Activated CD4-positive, alpha-beta T cell treated with anti-CD3 and anti-CD28 coated beads, Interleukin-2, amount 50 U/mL, for 1 hour (primary cell): Measurements from ENCODE around the gene DOCK2.
"Not testable (repeated sequence)": the region's sequence is repeated elsewhere in the genome, so short reads cannot be mapped to it uniquely, and the experiment has no call there.

ENCODE experiments used
- DNase-seq: peaks from one replicate; pipeline ENCODE4 v3.0.0-alpha.2; 2020

Gene DOCK2

DNA sequence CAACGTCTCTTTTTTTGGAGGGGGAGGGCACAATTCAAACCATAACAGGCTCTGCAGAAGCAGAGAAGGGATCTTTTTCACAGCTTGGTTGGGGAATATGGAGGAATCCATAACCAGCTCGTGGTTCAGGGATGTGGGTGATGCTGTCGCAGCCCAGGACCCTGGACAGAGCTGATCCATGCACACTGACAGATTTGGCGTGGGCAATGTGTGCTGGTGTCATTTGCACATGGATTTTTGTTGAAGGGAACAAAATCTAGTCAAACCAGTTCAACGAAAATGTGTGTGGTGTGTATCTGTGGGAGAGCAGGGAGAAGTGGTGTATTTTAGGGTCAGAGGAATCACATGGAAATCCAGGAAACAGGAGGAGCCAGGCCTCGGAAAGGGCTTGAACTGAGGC, 4.2 kb downstream of the DOCK2 start:
- DNase-seq = no peak

DNA sequence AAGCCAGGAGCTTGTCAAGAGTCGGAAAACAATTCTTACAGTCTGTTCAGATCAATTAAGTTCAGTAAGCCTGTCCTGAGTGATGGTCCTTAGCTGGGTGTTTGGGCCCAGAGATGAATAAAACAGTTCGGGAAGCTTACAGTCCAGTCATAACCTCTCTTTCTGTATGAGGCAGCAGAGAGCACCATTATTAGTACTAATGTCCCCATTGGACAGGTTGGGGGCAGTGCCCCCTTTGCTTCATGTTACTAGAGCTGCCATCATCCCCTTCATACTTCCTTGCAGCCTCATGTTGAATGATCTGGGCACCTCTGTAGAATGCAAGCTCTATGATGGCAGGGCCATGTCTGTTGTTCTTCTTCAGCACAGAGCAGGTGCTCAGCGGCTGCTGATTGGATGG, 9.8 kb downstream of the DOCK2 start:
- DNase-seq = no peak

DNA sequence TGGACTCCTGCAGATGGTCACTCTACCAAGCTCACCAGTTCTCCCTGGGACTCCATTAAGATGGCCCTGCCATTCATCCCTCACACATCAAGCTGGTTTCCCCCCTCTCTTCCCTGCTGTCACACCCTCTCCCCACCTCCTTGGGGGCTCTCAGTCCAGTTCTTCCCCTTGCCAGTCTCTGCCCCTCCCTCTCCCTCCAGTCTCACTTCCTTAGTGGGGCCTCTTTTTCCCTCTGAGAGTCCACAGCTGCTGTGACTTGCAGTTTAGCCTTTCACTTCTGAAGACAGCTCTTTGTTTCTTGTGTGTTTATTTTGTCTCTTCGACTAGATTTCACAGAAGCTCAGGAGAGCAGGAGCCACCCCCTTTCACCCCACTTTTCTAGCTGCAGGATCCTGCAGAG, 10.5 kb downstream of the DOCK2 start:
- DNase-seq = no peak

DNA sequence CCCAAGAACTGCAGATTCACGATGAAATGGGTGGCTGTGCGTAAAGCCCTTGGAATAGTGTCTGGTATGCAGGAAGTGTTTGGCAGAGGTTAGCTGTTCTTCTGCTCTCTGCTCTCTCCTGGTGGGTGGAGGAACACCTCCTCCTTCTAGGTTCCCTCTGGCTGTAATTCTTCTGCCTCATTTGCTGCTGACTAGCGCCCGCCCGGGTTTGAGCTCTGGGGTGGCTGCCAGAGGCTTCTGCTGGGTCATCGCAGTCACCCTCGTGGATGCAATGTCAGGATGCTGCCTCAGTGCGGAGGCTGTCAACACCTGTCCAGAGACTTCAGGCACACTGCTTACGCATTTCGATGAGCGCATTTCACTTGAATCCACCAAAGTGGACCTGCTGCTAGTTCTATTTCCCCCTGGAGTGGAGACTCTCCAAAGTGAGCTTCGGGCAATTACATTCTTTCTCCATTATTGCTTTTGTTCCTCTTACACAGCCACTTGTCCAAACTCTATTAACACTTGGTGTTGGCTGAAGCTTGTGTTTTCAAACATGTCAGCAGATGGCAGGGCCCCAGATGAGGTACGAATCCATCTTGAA, 11.7 kb downstream of the DOCK2 start:
- no peak for DNase-seq

DNA sequence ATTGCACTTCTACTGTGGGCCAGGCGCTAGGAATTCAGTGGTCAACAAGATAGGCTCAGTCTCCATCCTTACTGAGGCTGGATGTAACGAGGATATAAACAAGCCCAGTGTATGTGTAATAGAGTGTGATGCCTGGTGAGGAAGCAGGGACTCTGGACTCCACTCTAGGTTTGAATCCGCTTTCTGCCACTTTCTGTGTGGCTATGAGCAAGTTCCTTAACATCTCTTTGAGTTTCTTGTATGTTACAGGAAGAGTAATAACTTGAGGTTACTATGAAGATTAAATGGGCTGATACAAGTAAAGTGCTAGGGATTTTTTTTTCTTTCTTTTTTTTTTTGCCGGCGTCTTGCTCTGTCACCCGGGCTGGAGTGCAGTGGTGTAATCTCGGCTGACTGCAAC, 12.4 kb downstream of the DOCK2 start:
- no peak for DNase-seq

DNA sequence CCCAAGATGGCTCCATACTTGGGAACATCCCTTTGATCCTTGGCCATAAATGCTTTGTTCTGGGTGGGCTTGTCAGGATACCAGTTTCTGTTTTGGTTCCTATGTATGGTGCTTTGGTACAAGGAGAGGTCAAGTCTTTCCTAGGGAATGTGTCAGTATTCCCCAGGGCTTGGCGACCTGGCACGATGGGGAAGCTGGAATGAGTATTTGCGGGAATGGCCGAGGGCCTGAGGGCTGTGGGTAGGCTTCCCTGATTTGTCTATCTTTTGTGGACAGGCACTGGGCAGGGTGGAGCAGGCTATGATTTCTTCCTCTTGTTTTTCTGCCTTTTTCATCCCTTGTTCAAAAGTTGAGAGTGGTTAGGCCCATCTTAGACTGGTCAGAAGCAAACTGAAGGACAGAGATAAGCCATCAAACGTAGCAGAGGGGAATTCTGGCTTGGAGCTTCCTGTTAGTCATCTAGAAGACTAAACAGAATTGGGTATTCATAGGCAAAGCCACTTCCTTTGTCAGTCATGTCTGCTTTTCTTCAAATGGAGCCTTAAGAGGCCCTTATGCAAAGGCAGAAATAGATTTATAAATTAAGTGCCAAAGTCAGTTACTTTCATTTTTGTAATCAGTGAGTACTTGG, 13.7 kb downstream of the DOCK2 start:
- DNase-seq = no peak

DNA sequence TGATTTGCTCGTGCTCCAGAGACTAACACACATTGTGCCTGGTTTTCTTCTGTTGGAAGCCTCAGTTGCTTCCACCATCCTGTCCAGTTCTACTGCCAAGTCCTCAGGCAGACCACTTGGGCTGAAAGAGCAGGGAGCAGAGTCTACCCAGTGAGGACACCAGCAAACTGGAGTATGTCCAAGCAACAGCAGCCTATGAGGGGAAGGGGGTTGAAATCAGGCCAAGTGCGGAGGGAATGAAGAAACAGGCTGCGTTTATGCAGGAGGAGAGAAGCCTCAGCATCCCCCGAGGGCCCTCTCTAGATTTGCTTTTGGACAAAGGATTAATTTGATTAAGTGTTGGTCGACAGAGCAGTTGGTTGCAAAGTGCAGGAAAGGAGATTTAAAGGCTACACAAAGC, 14.5 kb downstream of the DOCK2 start:
- DNase-seq = no peak

DNA sequence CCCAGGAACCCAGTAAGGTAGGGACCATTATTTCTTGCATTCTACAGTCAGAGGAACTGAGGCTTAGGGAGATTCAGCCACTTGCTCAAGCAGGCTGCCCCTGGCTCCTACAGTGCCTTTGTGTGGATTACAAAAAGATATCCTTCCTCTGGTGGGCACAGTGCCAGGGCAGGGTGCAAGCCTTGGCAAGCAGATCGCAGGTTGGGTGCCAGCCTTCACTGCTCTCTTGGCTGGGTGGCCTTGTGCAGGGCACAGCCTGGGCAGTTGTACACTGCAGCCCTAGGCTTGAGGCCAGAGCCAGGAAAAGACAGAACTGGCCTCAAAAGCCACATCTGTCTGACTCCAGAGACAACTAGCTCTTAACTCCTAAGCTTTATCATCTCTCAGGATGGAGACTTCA, 15.0 kb downstream of the DOCK2 start:
- no peak for DNase-seq

DNA sequence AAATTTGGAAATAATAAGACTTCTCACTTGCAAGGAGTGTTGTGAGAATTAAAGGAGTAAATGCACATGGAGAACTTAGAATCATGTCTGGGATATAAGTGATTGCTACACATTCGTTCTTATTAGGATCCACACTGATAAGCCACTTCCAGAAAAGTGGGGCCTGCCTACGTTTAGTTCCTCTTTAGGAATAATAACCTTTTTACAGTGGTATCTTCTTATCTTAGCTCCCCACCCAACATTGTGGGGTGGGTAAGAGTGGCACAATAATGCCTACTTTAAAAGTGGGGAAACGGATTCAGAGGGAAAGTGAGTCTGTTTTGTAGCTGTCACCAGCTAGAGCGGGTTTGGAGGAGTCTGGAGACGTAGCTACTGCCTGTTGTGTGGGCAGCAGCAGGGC, 16.0 kb downstream of the DOCK2 start:
- no peak for DNase-seq

DNA sequence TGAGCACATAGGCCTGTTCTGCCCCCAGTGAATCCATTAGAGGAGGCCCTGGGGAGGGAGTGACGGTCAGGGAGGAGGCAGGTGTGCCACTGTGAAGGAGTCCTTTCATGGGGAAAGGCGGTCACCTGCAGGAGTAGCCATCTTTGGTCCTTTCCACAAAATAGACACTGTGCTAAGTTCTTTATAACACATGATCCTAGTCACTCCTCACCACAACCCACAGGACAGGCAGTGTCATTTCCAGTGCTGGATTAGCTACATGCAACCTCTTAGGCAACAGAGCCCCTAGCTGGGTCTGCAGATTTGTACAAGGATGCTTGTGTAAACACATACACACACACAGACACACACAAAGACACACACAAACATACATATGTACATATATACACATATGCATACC, 18.3 kb downstream of the DOCK2 start:
- DNase-seq = no peak

DNA sequence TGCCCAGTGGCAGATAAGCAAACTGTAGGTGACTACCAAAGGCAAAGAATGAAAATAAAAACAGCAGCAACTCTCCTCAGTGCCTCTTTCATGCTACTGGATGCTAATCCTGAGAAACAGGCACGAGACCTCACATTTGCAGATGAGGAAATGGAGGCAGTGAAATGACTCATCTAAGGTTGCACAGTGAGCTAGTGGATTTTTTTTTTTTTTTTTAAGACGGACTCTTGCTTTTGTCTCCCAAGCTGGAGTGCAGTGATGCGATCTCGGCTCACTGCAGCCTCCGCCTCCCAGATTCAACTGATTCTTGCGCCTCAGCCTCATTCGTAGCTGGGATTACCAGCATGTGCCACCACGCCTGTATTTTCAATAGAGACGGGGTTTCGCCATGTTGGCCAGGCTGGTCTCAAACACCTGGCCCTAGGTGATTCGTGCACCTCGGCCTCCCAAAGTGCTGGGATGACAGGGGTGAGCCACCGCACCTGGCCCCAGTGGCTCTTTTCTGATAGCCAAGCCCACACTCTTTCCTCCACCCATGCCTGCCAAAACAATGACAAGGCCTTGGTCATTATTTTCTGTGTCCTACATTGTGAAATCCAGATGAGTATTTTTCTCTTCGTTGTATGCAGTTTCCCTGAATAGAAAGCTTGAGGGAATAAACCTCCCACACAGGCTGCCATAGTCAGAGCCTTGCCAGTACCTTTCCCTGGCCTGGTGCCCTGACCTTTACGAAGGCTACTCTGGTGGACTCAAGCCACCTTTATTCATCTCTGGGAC, 19.2 kb downstream of the DOCK2 start:
- DNase-seq = no peak

DNA sequence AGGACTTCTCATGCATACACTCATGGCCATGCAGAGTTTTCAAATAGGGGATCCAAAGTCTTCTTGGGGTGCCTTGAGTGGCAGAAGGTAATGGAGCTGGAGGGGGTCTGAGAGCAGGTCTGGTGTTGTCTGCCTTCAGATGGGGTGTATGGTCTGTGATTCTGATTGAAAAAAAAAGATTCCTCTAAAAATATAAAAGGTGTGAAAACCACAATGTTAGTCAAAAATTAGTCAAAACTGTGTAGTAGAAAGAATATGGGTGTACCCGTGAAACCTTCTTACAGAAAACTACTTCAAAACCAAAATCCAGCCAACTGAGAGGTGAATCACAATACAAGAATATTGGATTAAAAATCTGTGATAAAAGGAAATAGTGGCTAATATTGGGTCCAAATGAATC, 20.1 kb downstream of the DOCK2 start:
- no peak for DNase-seq

DNA sequence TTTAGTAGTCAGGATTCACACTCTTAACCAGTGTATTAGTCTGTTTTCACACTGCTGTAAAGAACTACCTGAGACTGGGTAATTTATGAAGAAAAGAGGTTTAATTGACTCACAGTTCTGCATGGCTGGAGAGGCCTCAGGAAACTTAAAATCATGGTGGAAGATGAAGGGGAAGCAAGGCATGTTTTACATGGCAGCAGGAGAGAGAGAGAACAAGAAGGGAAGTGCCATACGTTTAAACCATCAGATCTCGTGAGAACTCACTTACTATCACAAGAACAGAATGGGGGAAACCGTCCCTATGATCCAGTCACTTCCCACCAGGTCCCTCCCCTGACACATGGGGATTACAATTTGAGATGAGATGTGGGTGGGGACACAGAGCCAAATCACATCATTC, 25.4 kb downstream of the DOCK2 start:
- not testable (repeated sequence) for DNase-seq

DNA sequence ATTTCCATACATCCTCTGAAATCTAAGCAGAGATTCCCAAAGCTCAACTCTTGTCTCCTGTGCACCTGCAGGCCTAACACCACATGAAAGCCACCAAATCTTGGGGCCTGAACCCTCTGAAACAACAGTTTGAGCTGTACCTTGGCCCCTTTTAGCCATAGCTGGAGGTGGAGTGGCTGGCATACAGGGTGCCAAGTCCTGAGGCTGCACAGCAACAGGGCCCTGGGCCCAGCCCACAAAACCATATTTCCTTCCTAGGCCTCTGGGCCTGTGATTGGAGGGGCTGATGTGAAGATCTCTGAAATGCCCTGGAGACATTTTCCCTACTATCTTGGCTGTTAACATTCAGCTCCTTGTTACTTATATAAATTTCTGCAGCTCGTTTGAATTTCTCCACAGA, 26.5 kb downstream of the DOCK2 start:
- DNase-seq = no peak

DNA sequence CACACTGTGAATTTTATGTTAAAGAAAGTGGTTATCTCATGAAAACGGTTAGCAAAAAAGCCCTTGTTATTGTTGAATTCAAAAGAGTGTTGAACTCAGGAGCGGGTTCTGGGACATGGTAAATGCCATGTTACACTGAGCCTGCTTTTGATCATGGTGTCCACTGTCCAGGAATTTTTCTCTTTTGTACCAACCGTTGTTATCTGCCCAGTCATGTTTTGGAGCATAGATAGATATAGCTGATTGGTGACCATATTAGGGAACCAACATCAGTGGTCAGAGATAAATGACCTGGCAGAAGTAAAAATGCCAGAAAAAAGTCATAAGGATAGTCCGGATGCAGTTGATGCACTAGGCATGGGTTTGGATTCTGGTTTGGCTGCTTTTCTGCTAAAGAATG, 29.3 kb downstream of the DOCK2 start:
- DNase-seq = no peak

DNA sequence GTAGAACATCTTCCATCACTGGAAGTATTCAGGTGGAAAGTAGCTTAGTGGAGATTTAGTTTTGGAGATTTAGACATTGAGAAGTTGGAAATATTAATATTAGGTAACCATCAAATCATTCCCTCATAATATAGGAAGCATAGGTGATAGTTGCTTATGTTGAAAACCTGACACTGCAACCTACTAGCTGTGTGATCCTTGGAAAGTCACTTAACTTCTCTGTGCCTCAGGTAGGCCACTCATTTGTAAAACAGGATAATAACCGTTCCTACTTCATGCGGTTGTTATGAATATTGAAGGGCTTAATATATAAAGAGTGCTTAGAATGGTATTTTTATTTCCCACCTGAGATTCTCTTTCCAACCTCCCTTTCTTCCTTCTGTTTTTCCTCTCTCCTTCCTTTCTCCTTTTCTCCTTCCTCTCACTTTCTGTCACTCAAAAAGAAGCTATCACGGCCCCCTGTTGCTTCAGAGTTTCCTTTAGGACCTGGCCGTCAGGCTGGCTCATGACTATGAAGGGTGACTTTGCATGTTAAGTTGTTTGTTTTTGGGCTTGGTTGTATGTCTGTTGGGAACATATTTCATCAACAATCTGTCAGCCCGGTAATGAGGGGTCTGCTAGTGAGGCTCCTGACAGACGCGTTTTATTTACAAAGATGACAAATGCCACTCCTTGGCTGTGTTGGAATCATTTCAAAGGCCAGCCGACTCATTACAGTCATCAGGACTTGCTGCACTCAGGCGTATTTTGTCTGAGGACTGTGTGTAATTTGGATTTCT, 31.0 kb downstream of the DOCK2 start:
- DNase-seq = no peak

DNA sequence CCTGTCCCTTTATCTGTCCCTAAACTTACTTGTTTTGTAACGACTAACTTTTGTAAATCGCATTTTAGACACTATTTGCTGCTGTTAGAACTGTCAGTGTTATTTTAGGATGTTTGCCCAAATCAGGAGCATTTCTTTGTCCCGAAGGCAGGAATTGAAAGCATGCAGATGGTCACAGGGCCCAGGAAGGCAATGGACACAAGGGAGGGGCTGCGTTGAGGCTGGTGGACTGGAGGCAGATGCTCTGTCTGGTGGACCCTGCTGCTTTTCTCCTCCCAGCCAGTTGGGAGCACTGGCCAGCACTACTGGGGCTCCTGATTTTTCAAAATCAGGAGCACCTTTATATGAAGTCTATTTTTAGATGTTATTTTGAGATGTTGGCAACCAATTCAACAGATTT, 31.7 kb downstream of the DOCK2 start:
- no peak for DNase-seq

DNA sequence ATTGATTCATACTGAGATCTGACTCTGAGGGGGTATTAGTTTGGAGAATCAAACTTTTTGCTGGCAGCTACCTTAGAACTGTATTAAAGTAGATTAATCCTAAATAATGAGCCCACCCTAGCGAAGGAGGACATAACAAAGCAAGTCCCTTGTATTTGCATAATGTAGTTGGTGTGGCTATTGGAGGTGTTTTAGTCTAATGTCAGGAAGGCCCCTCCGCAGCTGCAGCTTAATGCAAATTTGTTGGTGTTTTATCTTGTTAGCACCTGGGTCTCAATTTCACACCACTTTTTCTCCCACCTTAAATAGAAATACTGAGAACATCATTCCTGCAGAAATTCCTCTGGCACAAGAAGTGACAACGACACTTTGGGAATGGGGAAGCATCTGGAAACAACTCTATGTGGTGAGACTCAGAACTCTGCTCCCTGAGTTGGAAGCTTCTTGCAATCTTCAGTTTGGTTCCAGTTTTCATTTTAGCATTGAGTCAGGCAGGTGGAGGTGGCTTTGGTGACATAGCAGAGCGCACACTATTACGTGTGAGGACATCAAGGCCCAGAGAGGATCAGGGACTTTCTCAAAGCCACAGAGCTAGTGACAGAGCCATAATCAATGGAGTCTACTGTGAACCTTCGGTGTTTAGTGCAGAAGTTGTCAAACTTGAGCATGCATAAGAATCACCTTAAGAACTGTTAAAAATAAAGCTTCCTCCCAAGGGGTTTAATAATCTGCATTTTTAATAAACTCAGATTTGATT, 33.9 kb downstream of the DOCK2 start:
- no peak for DNase-seq

DNA sequence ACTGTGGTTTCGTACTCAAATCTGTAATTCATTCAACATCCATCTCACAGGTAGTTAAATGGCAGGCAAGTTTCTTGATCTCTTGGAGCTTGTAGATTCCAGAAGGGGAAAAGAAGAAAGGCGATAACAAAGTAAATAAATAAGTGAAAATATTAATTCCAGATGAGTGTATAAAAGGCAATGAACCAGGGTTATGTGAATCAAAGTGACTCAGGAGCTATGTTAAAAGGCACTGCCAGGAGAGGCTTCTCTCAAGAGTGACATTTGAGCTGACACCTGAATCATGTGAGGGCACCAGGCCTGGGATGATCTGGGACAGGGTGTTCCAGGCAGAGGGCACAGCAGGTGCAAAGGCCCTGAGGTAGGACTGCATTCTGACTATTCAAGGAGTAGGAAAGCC, 45.0 kb downstream of the DOCK2 start:
- DNase-seq = no peak

DNA sequence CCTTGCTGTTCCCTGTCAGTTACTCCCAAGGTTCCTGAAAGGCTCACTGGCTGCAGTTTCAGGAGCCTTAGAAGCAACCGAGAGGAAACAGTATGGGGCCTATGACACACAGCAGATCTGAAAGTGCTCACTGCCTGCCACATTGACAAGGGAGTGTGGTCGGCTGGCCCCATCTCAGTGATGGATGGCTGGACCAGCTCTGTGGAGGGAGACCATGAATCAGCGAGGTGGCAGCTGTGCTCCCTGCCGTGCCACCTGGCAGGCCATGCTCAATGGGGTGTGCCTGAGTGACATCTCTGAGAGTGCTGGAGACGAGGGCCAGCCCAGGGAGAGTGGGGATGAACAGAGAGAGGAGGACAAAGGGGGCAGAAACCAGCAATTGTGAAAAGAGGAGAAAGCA, 49.1 kb downstream of the DOCK2 start:
- DNase-seq = no peak

DNA sequence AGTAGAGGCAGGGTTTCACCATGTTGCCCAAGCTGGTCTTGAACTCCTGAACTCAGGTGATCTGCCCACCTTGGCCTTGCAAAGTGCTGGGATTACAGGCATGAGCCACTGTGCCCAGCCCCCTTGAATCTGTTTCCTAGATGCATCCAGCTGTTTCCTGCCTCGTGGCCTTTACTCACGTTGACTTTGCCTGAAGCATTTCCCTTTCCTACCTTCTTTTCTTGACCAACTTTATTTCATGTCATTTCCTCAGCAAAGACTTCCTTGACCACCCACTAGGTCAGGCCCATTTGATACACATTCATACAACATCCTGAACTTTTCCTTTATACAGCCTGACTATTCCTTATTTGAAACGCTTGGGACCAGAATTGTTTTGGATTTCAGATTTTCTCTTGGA, 51.0 kb downstream of the DOCK2 start:
- no peak for DNase-seq

DNA sequence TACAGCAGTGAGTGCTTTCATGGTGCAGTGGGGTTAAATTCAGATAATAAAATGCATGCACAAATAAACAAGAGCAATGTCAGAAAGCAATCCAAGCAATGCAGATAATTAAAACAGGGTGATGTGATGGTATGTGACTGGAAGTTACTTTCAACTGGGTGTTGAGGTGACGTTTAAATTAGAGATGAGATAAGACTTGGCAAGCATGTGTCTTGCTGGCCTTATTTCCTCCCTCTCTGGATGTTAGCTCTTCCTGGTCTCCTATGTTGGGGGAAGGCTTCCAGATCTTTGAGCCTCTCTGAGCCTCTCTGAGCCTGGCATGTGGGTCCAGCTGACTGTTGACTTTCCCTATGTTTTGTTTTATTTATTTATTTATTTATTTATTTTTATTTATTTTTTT, 54.4 kb downstream of the DOCK2 start:
- no peak for DNase-seq

DNA sequence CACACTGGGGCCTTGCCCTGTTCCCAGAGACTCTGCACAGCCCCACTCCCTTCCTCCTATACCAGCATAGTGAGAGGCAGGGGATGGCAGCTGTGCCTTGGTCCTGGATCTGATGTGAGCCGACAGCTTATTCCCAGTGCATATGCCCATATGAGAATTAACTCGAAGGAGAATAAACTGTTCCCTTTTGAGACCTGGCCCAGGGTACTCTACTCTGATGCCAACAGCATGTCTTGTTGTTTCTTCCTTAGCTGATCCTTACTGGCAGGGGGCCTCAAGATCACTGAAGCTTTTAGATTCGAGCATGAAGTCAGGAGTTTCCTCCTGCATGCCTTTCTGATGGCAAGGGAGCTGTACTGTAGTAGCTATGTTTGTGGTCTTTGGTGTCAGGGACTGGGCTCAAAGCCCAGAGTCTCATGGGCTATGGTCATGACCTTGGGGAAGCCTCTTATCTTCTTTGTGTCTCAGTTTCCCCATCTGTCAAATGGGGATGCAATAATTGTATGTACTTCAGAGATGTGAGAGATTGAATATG, 57.1 kb downstream of the DOCK2 start:
- DNase-seq = no peak
